Metanephros (tissue), 1 donor: ENCODE results near the gene MRPL37. TPM values are rescaled to one million over a fixed set of nuclear protein-coding genes. Genes with fewer than 3 reads are reported as not detected.

Source experiments
- total RNA-seq: library from RNA; depleted of rRNA; stranded (reverse); fragments of >200 nt; gene quantifications from one replicate; pipeline ENCODE4 v1.2.3, GENCODE V29; 2014

Gene MRPL37
- total RNA-seq = 40.1 TPM

GRCh38 chr1:54199765-54200518 lies at the start of gene MRPL37, which contains the start of gene CYB5RL:
MRPL37 (plus strand) TSS chr1:54200167; CDS start chr1:54200244, 77 bp downstream.
CYB5RL (minus strand) TSS chr1:54200030; CDS start chr1:54195616, 4,414 bp downstream.

GRCh38 chr1:54152696-54153095 lies 47.3 kb upstream of the MRPL37 start, which contains the start of gene CDCP2:
CDCP2 (minus strand) TSS chr1:54153000; CDS start chr1:54152922, 78 bp downstream.

Other genes with a start within 250 kb of the MRPL37 start
- not detected for gene LDLRAD1, start 182.0 kb upstream of the MRPL37 start, total RNA-seq
- gene TMEM59, start 147.0 kb upstream of the MRPL37 start, total RNA-seq = 328 TPM
- 6.7 TPM for gene TCEANC2, start 146.6 kb upstream of the MRPL37 start, total RNA-seq
- gene CDCP2, start 47.2 kb upstream of the MRPL37 start, total RNA-seq = 0.41 TPM
- 8.7 TPM for gene CYB5RL, start 137 bp upstream of the MRPL37 start, total RNA-seq
- gene SSBP3, start 206.2 kb downstream of the MRPL37 start, total RNA-seq = 61.7 TPM